ENCODE results near the gene ASGR2.

The ASGR2 gene

GRCh38 chr17:7084088-7084487 lies 30.5 kb downstream of the ASGR2 start:
- Histone ChIP-seq H3K4me1 (ENCODE audit: insufficient read depth, low read length) (no peaks in the 10 kb centered on the region), H4K20me1 (ENCODE audit: insufficient read depth, low read length) (no peaks in the 10 kb centered on the region), H3K9me3 (ENCODE audit: insufficient read depth, low read length, severe bottlenecking) (no peaks in the 10 kb centered on the region), H3K27me3 (ENCODE audit: insufficient read depth, low read length, poor library complexity) (no peaks in the 10 kb centered on the region), H3K4me3 (ENCODE audit: low read depth in 1 of 2, low read length in 2 of 2) (no peak overlapping the region), H3K27ac (ENCODE audit: low read length) (no peak overlapping the region), H3K79me2 (ENCODE audit: insufficient read depth, low read length) (no peaks in the 10 kb centered on the region), H3K9ac (ENCODE audit: low read depth, low read length) (no peak overlapping the region), H3K4me2 (ENCODE audit: insufficient read depth, low read length) (no peak overlapping the region), H2AFZ (ENCODE audit: low read depth, low read length) (no peak overlapping the region), H3K36me3 (ENCODE audit: insufficient read depth, low read length) (no peaks in the 10 kb centered on the region)
- no peak for DNase-seq
- TF ChIP-seq CTCF (IDR thresholded peaks at IDR 0.05; ENCODE audit: borderline replicate concordance, extremely low read depth, low read length, poor library complexity, severe bottlenecking) = no peak
- no peak for TF ChIP-seq EZH2 (IDR thresholded peaks at IDR 0.05; ENCODE audit: borderline replicate concordance, low read depth, low read length, severe bottlenecking)
- ATAC-seq (ENCODE audit: insufficient read depth, low read depth) = no peak

- DNase-seq (no peak), ATAC-seq (ENCODE audit: insufficient read depth, low read depth) (no peak)
- Histone ChIP-seq H3K36me3 (ENCODE audit: insufficient read depth, low read length) (no peaks in the 10 kb centered on the region), H3K4me2 (ENCODE audit: insufficient read depth, low read length) (no peak overlapping the region), H3K79me2 (ENCODE audit: insufficient read depth, low read length) (no peaks in the 10 kb centered on the region), H4K20me1 (ENCODE audit: insufficient read depth, low read length) (no peaks in the 10 kb centered on the region), H3K4me1 (ENCODE audit: insufficient read depth, low read length) (no peaks in the 10 kb centered on the region), H3K27ac (ENCODE audit: low read length) (no peak overlapping the region), H3K27me3 (ENCODE audit: insufficient read depth, low read length, poor library complexity) (no peaks in the 10 kb centered on the region), H3K9me3 (ENCODE audit: insufficient read depth, low read length, severe bottlenecking) (no peaks in the 10 kb centered on the region), H3K4me3 (ENCODE audit: low read depth in 1 of 2, low read length in 2 of 2) (no peak overlapping the region), H2AFZ (ENCODE audit: low read depth, low read length) (no peak overlapping the region), H3K9ac (ENCODE audit: low read depth, low read length) (no peak overlapping the region)
- no peak for TF ChIP-seq EZH2 (IDR thresholded peaks at IDR 0.05; ENCODE audit: borderline replicate concordance, low read depth, low read length, severe bottlenecking)
- no peak for TF ChIP-seq CTCF (IDR thresholded peaks at IDR 0.05; ENCODE audit: borderline replicate concordance, extremely low read depth, low read length, poor library complexity, severe bottlenecking)
Measured at GRCh38 chr17:7083592-7083991, 31.0 kb downstream of the ASGR2 start.

DNA sequence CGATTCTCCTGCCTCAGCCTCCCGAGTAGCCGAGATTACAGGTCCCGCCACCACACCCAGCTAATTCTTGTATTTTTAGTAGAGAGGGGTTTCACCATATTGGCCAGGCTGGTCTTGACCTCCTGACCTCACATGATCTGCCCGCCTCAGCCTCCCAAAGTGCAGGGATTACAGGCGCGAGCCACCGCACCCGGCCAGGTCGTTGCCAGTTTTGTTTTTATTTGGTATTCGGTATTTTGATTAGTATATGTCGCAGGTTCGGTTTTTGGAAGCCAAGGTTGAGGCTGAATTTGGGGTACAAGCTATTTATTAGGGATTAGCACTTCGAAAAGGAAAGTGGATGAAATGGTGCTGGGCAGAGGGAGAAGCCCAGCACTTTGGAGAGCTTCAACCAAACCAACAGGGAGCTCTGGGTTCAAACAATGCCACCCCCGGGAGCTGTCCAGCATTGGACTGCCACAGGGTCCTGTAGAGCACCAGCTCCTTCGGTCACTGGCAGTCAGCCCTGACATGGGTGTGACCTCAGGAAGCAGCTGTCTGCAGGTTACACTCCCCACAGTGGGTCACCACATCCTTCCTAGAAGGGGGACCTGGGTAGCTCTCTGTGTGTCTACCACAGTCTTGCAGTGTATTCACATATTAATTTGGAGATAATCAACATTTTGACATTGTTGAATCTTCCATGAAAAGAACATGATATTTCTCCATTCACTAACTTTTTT lies 33.1 kb downstream of the ASGR2 start:
- H3K27ac ChIP-seq (ENCODE audit: low read length) = no peak overlapping the region
- ATAC-seq (ENCODE audit: insufficient read depth, low read depth) (peak; percentile 33; the same call in 1 of the 3 replicates), DNase-seq (peak; percentile 20)
- H3K4me3 ChIP-seq (ENCODE audit: low read depth in 1 of 2, low read length in 2 of 2) = no peak overlapping the region
- no peaks in the 10 kb centered on the region for H3K27me3 ChIP-seq (ENCODE audit: insufficient read depth, low read length, poor library complexity)
- no peaks in the 10 kb centered on the region for H3K36me3 ChIP-seq (ENCODE audit: insufficient read depth, low read length)
- H4K20me1 ChIP-seq (ENCODE audit: insufficient read depth, low read length) = no peaks in the 10 kb centered on the region
- no peaks in the 10 kb centered on the region for H3K4me1 ChIP-seq (ENCODE audit: insufficient read depth, low read length)
- TF ChIP-seq EZH2 (IDR thresholded peaks at IDR 0.05; ENCODE audit: borderline replicate concordance, low read depth, low read length, severe bottlenecking) (no peak), CTCF (IDR thresholded peaks at IDR 0.05; ENCODE audit: borderline replicate concordance, extremely low read depth, low read length, poor library complexity, severe bottlenecking) (no peak)
- H3K4me2 ChIP-seq (ENCODE audit: insufficient read depth, low read length) = no peak overlapping the region
- H3K9ac ChIP-seq (ENCODE audit: low read depth, low read length) = no peak overlapping the region
- no peak overlapping the region for H2AFZ ChIP-seq (ENCODE audit: low read depth, low read length)
- no peaks in the 10 kb centered on the region for H3K79me2 ChIP-seq (ENCODE audit: insufficient read depth, low read length)
- H3K9me3 ChIP-seq (ENCODE audit: insufficient read depth, low read length, severe bottlenecking) = no peaks in the 10 kb centered on the region
